AG10803 (cell line): ENCODE data around the gene IL13.

Source experiments
- DNase-seq: peaks from one replicate; pipeline ENCODE4 v3.0.0; 2010; ENCODE audit warnings: low read depth
- H3K4me3 ChIP-seq: 2 replicates; pipeline ENCODE4 v1.5.1; 2011; ENCODE audit warnings: mild to moderate bottlenecking, low read length, control low read depth
- TF ChIP-seq, protein P1 (sequence below): conservative IDR thresholded peaks from 2 replicates; pipeline ENCODE4 v1.5.1; 2011; ENCODE audit warnings: mild to moderate bottlenecking, low read length, control low read depth, inconsistent platforms

The IL13 gene

GRCh38 chr5:132641841-132642240 is 16.1 kb upstream of the IL13 start:
- TF ChIP-seq, protein P1, sequence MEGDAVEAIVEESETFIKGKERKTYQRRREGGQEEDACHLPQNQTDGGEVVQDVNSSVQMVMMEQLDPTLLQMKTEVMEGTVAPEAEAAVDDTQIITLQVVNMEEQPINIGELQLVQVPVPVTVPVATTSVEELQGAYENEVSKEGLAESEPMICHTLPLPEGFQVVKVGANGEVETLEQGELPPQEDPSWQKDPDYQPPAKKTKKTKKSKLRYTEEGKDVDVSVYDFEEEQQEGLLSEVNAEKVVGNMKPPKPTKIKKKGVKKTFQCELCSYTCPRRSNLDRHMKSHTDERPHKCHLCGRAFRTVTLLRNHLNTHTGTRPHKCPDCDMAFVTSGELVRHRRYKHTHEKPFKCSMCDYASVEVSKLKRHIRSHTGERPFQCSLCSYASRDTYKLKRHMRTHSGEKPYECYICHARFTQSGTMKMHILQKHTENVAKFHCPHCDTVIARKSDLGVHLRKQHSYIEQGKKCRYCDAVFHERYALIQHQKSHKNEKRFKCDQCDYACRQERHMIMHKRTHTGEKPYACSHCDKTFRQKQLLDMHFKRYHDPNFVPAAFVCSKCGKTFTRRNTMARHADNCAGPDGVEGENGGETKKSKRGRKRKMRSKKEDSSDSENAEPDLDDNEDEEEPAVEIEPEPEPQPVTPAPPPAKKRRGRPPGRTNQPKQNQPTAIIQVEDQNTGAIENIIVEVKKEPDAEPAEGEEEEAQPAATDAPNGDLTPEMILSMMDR: no peak
- DNase-seq: no peak
- no peak overlapping the region for H3K4me3 ChIP-seq

GRCh38 chr5:132644177-132644576 is 13.8 kb upstream of the IL13 start:
- TF ChIP-seq, protein P1: no peak
- DNase-seq: no peak
- no peak overlapping the region for H3K4me3 ChIP-seq

DNA sequence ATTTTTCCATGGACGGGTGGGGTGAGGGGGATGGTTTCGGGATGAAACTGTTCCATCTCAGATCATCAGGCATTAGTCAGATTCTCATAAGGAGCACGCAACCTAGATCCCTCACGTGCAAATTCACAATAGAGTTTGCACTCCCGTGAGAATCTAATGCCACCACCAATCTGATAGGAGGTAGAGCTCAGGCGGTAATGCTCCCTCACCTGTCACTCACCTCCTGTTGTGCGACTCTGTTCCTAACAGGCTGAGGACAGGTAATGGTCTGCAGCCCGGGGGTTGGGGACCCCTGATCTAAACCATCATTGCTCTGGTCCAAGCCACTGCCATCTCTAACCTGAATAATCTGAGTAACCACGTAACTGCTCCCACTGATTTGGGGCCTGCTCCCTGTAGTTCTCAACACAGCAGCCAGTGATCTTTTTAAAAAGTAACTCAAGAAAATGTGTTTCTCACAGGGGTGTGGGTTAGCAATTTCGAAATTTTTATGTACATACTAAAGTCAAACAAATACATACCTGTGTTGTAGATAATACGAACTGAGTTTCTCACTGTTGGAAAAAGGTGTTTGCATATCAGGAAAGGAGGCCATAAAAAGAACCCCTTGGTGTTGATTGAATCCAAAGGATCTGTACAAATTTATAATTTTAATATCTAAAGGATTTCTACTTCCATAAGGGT is 11.2 kb upstream of the IL13 start:
- DNase-seq: no peak
- H3K4me3 ChIP-seq: no peak overlapping the region

DNA sequence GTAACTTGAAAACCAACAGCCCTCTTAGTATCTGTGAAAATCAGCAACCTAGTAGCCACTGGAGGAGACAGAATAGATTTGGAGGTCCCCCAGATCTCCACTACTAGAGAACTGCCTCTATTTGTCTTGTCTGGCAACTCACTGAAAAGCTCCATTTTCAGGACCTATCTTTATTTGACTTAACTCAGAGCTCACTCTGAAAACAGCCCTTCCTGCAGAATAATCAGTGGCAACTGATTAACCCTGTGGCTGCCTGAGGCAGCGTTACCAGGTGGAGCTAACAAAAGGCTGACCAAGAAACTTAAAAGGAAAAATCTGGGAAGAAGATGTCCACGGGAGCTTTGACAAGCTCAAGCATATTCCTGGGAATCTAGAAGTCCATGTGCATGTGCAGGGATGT is 10.5 kb upstream of the IL13 start:
- TF ChIP-seq, protein P1: no peak
- no peak overlapping the region for H3K4me3 ChIP-seq
- DNase-seq: no peak

More for the DNA sequence above, 11.2 kb upstream of the IL13 start:
- TF ChIP-seq, protein P1: no peak

DNA sequence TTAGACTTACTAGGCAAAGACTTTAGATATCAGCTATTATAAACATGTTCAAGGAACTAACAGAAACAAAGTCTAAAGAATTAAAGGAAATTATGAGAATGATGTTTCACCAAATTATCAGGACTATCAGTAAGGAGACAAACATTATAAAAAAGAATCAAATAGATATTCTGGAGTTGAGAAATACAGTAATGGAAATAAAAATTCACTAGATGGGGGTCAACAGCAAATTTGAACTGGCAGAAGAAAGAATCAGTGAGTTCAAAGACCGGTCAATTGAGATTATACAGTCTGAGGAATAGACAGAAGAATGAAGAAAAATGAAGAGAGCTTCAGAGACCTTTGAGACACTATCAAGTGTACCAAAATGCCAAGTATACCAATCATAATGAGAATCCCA is 9.6 kb upstream of the IL13 start:
- no peak overlapping the region for H3K4me3 ChIP-seq
- no peak for DNase-seq

DNA sequence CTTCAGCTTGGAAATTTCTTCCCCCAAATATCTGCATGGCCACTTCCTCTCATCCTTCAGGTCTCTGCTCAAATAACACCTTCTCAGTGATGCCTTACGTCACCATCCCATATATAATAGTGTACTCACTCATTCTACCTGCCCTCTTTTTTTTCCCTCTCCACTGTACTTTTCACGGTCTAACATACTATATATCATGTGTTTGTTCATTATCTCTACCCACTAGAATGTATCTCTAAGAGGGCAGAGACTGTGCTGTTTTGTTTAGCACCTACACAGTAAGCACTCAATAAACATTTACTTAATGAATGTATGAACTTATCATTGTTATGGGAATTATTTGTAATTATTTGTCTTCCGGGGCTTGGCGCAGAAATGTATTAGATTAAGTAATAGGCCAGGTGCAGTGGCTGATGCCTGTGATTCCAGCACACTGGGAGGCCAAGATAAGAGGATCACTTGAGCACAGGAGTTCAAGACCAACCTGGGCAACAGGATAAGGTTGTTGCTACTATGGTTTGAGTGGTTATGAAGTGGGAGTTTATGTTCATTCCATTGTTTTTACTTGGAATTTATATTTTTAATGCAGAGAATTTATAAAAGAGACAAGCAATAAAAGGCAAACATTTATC is 6.0 kb upstream of the IL13 start:
- DNase-seq: no peak
- H3K4me3 ChIP-seq: no peak overlapping the region
- TF ChIP-seq, protein P1: no peak

More for the DNA sequence above, 9.6 kb upstream of the IL13 start:
- TF ChIP-seq, protein P1: no peak

- peak; percentile 6 for DNase-seq
- no peak overlapping the region for H3K4me3 ChIP-seq
- TF ChIP-seq, protein P1: peak; percentile 11; the same call in 1 of the 2 replicates
Measured at GRCh38 chr5:132653716-132654115, 4.3 kb upstream of the IL13 start.
